HepG2 (cell line): ENCODE data around the gene EFNA2. TPM values are rescaled to one million over a fixed set of nuclear protein-coding genes. Genes with fewer than 3 reads are reported as not detected.

Source experiments
- ATF6 ChIP-seq: sonication (generic); formaldehyde crosslinking; conservative IDR thresholded peaks from 2 replicates; pipeline ENCODE4 v1.4.0; 2020; ENCODE audit warnings: missing genetic modification reagents
- ERF ChIP-seq: IDR thresholded peaks from 2 replicates; pipeline ENCODE4 v1.6.1; 2018; ENCODE audit warnings: missing biosample characterization, missing genetic modification reagents
- FOSL1 ChIP-seq: sonication (generic); formaldehyde crosslinking; IDR thresholded peaks from 2 replicates; pipeline ENCODE4 v1.9.0; 2021; ENCODE audit warnings: missing genetic modification reagents, borderline replicate concordance
- HNRNPL ChIP-seq: fragments of 200-400 bp; formaldehyde crosslinking; IDR thresholded peaks from 2 replicates; pipeline ENCODE4 v1.6.1; 2017; ENCODE audit warnings: mild to moderate bottlenecking, low read depth, low read length
- MAFF ChIP-seq: IDR thresholded peaks from 2 replicates; pipeline ENCODE4 v1.6.1; 2011; ENCODE audit warnings: low read depth, low read length, improper control_type of control experiment
- MAFK ChIP-seq, 2 experiments: IDR thresholded peaks in 1 of 2; conservative IDR thresholded peaks in 1 of 2; 2 replicates each; pipeline ENCODE4 v1.6.1; 2011; ENCODE audit warnings: improper control_type of control experiment in 2 of 2, low read length in 2 of 2
- SMYD3 ChIP-seq: sonication (generic); formaldehyde crosslinking; IDR thresholded peaks from 2 replicates; pipeline ENCODE4 v1.8.1; 2023; ENCODE audit warnings: mild to moderate bottlenecking, missing genetic modification reagents
- TMF1 ChIP-seq: sonication (generic); formaldehyde crosslinking; IDR thresholded peaks from 2 replicates; pipeline ENCODE4 v1.8.1; 2022; ENCODE audit warnings: low read depth, missing genetic modification reagents
- ZBTB7A ChIP-seq: sonication (generic); formaldehyde crosslinking; IDR thresholded peaks from 2 replicates; pipeline ENCODE4 v1.8.0; 2022; ENCODE audit warnings: mild to moderate bottlenecking, missing genetic modification reagents
- ZNF292 ChIP-seq: sonication (generic); formaldehyde crosslinking; IDR thresholded peaks from 2 replicates; pipeline ENCODE4 v1.8.1; 2022; ENCODE audit warnings: mild to moderate bottlenecking, low read depth, missing genetic modification reagents, borderline replicate concordance
- ZNF3 ChIP-seq: IDR thresholded peaks from 2 replicates; pipeline ENCODE4 v1.7.0; 2017; ENCODE audit warnings: inconsistent platforms
- ZNF326 ChIP-seq: sonication (generic); formaldehyde crosslinking; IDR thresholded peaks from 2 replicates; pipeline ENCODE4 v1.4.0; 2020; ENCODE audit warnings: missing genetic modification reagents, borderline replicate concordance
- ZNF543 ChIP-seq: sonication (generic); formaldehyde crosslinking; IDR thresholded peaks from 2 replicates; pipeline ENCODE4 v1.4.0; 2020; ENCODE audit warnings: mild to moderate bottlenecking, missing genetic modification reagents
- ZNF572 ChIP-seq: sonication (generic); formaldehyde crosslinking; IDR thresholded peaks from 2 replicates; pipeline ENCODE4 v1.5.1; 2020; ENCODE audit warnings: mild to moderate bottlenecking, missing genetic modification reagents
- ZNF878 ChIP-seq: sonication (generic); formaldehyde crosslinking; IDR thresholded peaks from 2 replicates; pipeline ENCODE4 v1.8.1; 2023; ENCODE audit warnings: mild to moderate bottlenecking, missing genetic modification reagents, moderate library complexity
- polyA plus RNA-seq, 8 experiments: library from polyadenylated mRNA; depleted of rRNA in 3 of 8; stranded (reverse) in 7 of 8; unstranded in 1 of 8; fragments of >200 nt; fragmentation: Illumina TruSeq in 4 of 8; extraction: Trizol in 4 of 8; gene quantifications; 2 replicates each; pipeline versions ENCODE4 v1.2.1 to v1.2.3, GENCODE V29; 2011 to 2016; ENCODE audit warnings: low read depth in 4 of 8, missing spikeins in 1 of 8, mixed read lengths in 1 of 8; ENCODE audit not compliant: insufficient read depth in 1 of 8
- total RNA-seq, 5 experiments: library from RNA; depleted of rRNA; stranded (reverse); fragments of >200 nt; fragmentation: Illumina TruSeq; extraction: Trizol; gene quantifications; 2 replicates each; pipeline ENCODE4 v1.2.3, GENCODE V29; 2016; ENCODE audit warnings: low read depth in 1 of 5
- TF ChIP-seq, protein P1 (sequence below): IDR thresholded peaks from 2 replicates; pipeline ENCODE4 v1.6.1; 2012; ENCODE audit warnings: low read depth, low read length, improper control_type of control experiment
- TF ChIP-seq, protein P2 (sequence below): sonication (generic); formaldehyde crosslinking; IDR thresholded peaks from 2 replicates; pipeline ENCODE4 v1.8.0; 2022; ENCODE audit warnings: mild to moderate bottlenecking, missing genetic modification reagents, moderate library complexity
- TF ChIP-seq, protein P3 (sequence below): sonication (generic); formaldehyde crosslinking; conservative IDR thresholded peaks from 2 replicates; pipeline ENCODE4 v1.8.1; 2023; ENCODE audit warnings: missing genetic modification reagents
- TF ChIP-seq, protein P4 (sequence below), 2 experiments: fragments of 450-650 bp in 1 of 2; sonication (generic) in 1 of 2; formaldehyde crosslinking; IDR thresholded peaks; 2 replicates each; pipeline versions ENCODE4 v1.5.0 to v1.8.0; 2020 to 2022; ENCODE audit warnings: mild to moderate bottlenecking in 1 of 2, missing genetic modification reagents in 1 of 2
- TF ChIP-seq, protein P5 (sequence below): sonication (generic); formaldehyde crosslinking; IDR thresholded peaks from 2 replicates; pipeline ENCODE4 v1.4.0; 2020; ENCODE audit warnings: missing genetic modification reagents

The EFNA2 gene
- total and polyA plus RNA-seq, 2 of the 13 experiments (the other 11 are each of a cell fraction or from before 2014, with no cell fraction given) = 6.0 to 9.9 TPM

- TF ChIP-seq, protein P1, sequence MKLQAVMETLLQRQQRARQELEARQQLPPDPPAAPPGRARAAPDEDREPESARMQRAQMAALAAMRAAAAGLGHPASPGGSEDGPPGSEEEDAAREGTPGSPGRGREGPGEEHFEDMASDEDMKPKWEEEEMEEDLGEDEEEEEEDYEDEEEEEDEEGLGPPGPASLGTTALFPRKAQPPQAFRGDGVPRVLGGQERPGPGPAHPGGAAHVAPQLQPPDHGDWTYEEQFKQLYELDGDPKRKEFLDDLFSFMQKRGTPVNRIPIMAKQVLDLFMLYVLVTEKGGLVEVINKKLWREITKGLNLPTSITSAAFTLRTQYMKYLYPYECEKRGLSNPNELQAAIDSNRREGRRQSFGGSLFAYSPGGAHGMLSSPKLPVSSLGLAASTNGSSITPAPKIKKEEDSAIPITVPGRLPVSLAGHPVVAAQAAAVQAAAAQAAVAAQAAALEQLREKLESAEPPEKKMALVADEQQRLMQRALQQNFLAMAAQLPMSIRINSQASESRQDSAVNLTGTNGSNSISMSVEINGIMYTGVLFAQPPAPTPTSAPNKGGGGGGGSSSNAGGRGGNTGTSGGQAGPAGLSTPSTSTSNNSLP = no peak
- TF ChIP-seq, protein P2, sequence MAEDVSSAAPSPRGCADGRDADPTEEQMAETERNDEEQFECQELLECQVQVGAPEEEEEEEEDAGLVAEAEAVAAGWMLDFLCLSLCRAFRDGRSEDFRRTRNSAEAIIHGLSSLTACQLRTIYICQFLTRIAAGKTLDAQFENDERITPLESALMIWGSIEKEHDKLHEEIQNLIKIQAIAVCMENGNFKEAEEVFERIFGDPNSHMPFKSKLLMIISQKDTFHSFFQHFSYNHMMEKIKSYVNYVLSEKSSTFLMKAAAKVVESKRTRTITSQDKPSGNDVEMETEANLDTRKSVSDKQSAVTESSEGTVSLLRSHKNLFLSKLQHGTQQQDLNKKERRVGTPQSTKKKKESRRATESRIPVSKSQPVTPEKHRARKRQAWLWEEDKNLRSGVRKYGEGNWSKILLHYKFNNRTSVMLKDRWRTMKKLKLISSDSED = no peak
- TF ChIP-seq ZNF326 (CRISPR knock-in tag) = no peak
- no peak for TF ChIP-seq ATF6 (CRISPR knock-in tag)
- no peak for TF ChIP-seq MAFK (conservative IDR thresholded peaks at IDR 0.05 in 1 of 2, IDR thresholded peaks at IDR 0.05 in 1 of 2; ENCODE audit: low read length in 2 of 2)
- TF ChIP-seq ZNF543 = peak; percentile 85; the same call in 1 of the 2 replicates
- TF ChIP-seq, protein P3, sequence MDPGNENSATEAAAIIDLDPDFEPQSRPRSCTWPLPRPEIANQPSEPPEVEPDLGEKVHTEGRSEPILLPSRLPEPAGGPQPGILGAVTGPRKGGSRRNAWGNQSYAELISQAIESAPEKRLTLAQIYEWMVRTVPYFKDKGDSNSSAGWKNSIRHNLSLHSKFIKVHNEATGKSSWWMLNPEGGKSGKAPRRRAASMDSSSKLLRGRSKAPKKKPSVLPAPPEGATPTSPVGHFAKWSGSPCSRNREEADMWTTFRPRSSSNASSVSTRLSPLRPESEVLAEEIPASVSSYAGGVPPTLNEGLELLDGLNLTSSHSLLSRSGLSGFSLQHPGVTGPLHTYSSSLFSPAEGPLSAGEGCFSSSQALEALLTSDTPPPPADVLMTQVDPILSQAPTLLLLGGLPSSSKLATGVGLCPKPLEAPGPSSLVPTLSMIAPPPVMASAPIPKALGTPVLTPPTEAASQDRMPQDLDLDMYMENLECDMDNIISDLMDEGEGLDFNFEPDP (CRISPR knock-in tag) = no peak
- TF ChIP-seq ZNF878 (CRISPR knock-in tag) = no peak
- peak; percentile 97 for TF ChIP-seq FOSL1 (CRISPR knock-in tag)
- peak; percentile 85; the same call in 1 of the 2 replicates for TF ChIP-seq ERF
- TF ChIP-seq TMF1 (CRISPR knock-in tag) = no peak
- TF ChIP-seq ZBTB7A (CRISPR knock-in tag) = peak; percentile 97
- TF ChIP-seq ZNF572 (CRISPR knock-in tag) = no peak; the same call in 1 of the 2 replicates
- 0 out of 2 replicates have a peak, but pooled peaks have one; percentile 46 for TF ChIP-seq SMYD3 (CRISPR knock-in tag)
- TF ChIP-seq HNRNPL = peak; percentile 76
- TF ChIP-seq, protein P4, sequence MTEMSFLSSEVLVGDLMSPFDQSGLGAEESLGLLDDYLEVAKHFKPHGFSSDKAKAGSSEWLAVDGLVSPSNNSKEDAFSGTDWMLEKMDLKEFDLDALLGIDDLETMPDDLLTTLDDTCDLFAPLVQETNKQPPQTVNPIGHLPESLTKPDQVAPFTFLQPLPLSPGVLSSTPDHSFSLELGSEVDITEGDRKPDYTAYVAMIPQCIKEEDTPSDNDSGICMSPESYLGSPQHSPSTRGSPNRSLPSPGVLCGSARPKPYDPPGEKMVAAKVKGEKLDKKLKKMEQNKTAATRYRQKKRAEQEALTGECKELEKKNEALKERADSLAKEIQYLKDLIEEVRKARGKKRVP (CRISPR knock-in tag; IDR thresholded peaks at IDR 0.05) = no peak
- 0 out of 2 replicates have a peak, but pooled peaks have one; percentile 45 for TF ChIP-seq ZNF292 (CRISPR knock-in tag)
- no peak for TF ChIP-seq MAFF
- TF ChIP-seq, protein P5, sequence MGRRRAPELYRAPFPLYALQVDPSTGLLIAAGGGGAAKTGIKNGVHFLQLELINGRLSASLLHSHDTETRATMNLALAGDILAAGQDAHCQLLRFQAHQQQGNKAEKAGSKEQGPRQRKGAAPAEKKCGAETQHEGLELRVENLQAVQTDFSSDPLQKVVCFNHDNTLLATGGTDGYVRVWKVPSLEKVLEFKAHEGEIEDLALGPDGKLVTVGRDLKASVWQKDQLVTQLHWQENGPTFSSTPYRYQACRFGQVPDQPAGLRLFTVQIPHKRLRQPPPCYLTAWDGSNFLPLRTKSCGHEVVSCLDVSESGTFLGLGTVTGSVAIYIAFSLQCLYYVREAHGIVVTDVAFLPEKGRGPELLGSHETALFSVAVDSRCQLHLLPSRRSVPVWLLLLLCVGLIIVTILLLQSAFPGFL (CRISPR knock-in tag) = no peak
- TF ChIP-seq ZNF3 (CRISPR knock-in tag) = no peak
These were observed 5.3 kb downstream of the EFNA2 start (continued) for GRCh38 chr19:1290703-1291651.
